HepG2 (cell line): Measurements from ENCODE around the gene JMJD1C. TPM values are rescaled to one million over a fixed set of nuclear protein-coding genes. Genes with fewer than 3 reads are reported as not detected.

Experiments
- ATAC-seq: fragments of 200-7000 bp; cut with Tn5 transposase; 3 replicates; pipeline ENCODE4 v1.9.1; 2020; ENCODE audit warnings: mild to moderate bottlenecking, moderate library complexity
- BruUV-seq: library from RNA; stranded (reverse); fragments of 400-500 nt; replicated peaks from 2 replicates; lab custom pipeline; 2021; lab: Mats Ljungman, UMichigan
- CTCF ChIA-PET: fragments of 300-600 bp; formaldehyde crosslinking; extraction: SDS; loops from one replicate; lab custom pipeline; 2021; ENCODE audit warnings: low total read pairs, inconsistent platforms, low intra/inter-chr PET ratio; lab: Yijun Ruan, JAX
- POLR2A ChIA-PET: fragments of 350-600 bp; sonication (Branson Sonifier 250); formaldehyde crosslinking; loops from one replicate; lab custom pipeline; 2020; ENCODE audit warnings: antibody characterized with exemption, inconsistent platforms; lab: Yijun Ruan, JAX
- DNase-seq: peaks from one replicate; pipeline ENCODE4 v3.0.0-alpha.2; 2015; ENCODE audit warnings: low spot score
- FAIRE-seq: peaks from 3 replicates; lab custom pipeline; 2011; peaks lifted over from hg19 to GRCh38; lab: Jason Lieb, UNC
- H2AFZ ChIP-seq: one replicate; pipeline ENCODE4 v1.6.1; 2011; ENCODE audit warnings: low read length, inconsistent platforms
- H3K27ac ChIP-seq: fragments of 300-600 bp; 3 replicates; pipeline ENCODE4 v1.8.0; 2011; ENCODE audit warnings: mixed run types, mild to moderate bottlenecking, mixed read lengths, low read length, inconsistent platforms; ENCODE audit not compliant: insufficient read depth; ENCODE audit errors: extremely low read length
- H3K27me3 ChIP-seq, 2 experiments: fragments of 200-600 bp in 1 of 2; 2 replicates in 1 of 2; 3 replicates in 1 of 2; pipeline versions ENCODE4 v1.6.0 to v1.8.0; 2011; ENCODE audit warnings: low read length in 2 of 2, mild to moderate bottlenecking in 2 of 2, moderate library complexity in 2 of 2, inconsistent platforms in 1 of 2; ENCODE audit not compliant: insufficient read depth in 2 of 2, control insufficient read depth in 1 of 2
- H3K36me3 ChIP-seq, 2 experiments: fragments of 200-600 bp in 1 of 2; replicated peaks in 1 of 2; 2 replicates in 1 of 2; 3 replicates in 1 of 2; pipeline versions ENCODE4 v1.5.1 to v1.8.0; 2011; ENCODE audit warnings: low read length in 2 of 2, inconsistent platforms in 1 of 2; ENCODE audit not compliant: insufficient read depth in 2 of 2, control insufficient read depth in 1 of 2
- H3K4me1 ChIP-seq: 2 replicates; pipeline ENCODE4 v1.5.1; 2012; ENCODE audit warnings: low read length, inconsistent platforms; ENCODE audit not compliant: insufficient read depth
- H3K4me2 ChIP-seq: 2 replicates; pipeline ENCODE4 v1.6.0; 2011; ENCODE audit warnings: low read depth, low read length, inconsistent platforms
- H3K4me3 ChIP-seq, 3 experiments: fragments of 200-600 bp in 1 of 3; sonication (generic), shearing (Covaris generic) in 1 of 3; replicated peaks in 1 of 3; 2 replicates each; pipeline ENCODE4 v1.5.1; 2011 to 2016; ENCODE audit warnings: low read length in 3 of 3, inconsistent platforms in 2 of 3, low read depth in 2 of 3, mild to moderate bottlenecking in 2 of 3, control low read depth in 1 of 3, mixed read lengths in 1 of 3; ENCODE audit not compliant: insufficient read depth in 1 of 3
- H3K79me2 ChIP-seq: one replicate; pipeline ENCODE4 v1.6.1; 2011; ENCODE audit warnings: low read length, inconsistent platforms; ENCODE audit not compliant: insufficient read depth
- H3K9ac ChIP-seq: 2 replicates; pipeline ENCODE4 v1.6.0; 2011; ENCODE audit warnings: mild to moderate bottlenecking, low read depth, low read length, inconsistent platforms; ENCODE audit not compliant: insufficient read depth
- H3K9me3 ChIP-seq: 2 replicates; pipeline ENCODE4 v1.5.1; 2012; ENCODE audit warnings: mild to moderate bottlenecking, low read length
- H4K20me1 ChIP-seq: 2 replicates; pipeline ENCODE4 v1.6.0; 2011; ENCODE audit warnings: inconsistent platforms, mild to moderate bottlenecking, low read length, moderate library complexity; ENCODE audit not compliant: insufficient read depth
- ATF2 ChIP-seq: sonication (generic); formaldehyde crosslinking; IDR thresholded peaks from 2 replicates; pipeline ENCODE4 v1.4.0; 2020; ENCODE audit warnings: missing genetic modification reagents
- ELF1 ChIP-seq: sonication (generic); formaldehyde crosslinking; IDR thresholded peaks from 2 replicates; pipeline ENCODE4 v1.4.0; 2020; ENCODE audit warnings: missing genetic modification reagents
- KMT2A ChIP-seq: sonication (generic); formaldehyde crosslinking; IDR thresholded peaks from 2 replicates; pipeline ENCODE4 v1.4.0; 2020; ENCODE audit warnings: missing genetic modification reagents
- MEF2D ChIP-seq: sonication (generic); formaldehyde crosslinking; IDR thresholded peaks from 2 replicates; pipeline ENCODE4 v1.5.1; 2020; ENCODE audit warnings: mild to moderate bottlenecking, missing genetic modification reagents
- PRDM4 ChIP-seq: sonication (generic); formaldehyde crosslinking; IDR thresholded peaks from 2 replicates; pipeline ENCODE4 v1.9.0; 2021; ENCODE audit warnings: missing genetic modification reagents, borderline replicate concordance
- SALL1 ChIP-seq: sonication (generic); formaldehyde crosslinking; IDR thresholded peaks from 2 replicates; pipeline ENCODE4 v1.8.0; 2022; ENCODE audit warnings: mild to moderate bottlenecking, missing genetic modification reagents
- SALL2 ChIP-seq: sonication (generic); formaldehyde crosslinking; IDR thresholded peaks from 2 replicates; pipeline ENCODE4 v1.8.1; 2023; ENCODE audit warnings: mild to moderate bottlenecking, missing genetic modification reagents, inconsistent platforms
- SRSF4 ChIP-seq: fragments of 200-400 bp; formaldehyde crosslinking; IDR thresholded peaks from one replicate; pipeline ENCODE4 v1.6.1; 2018; ENCODE audit warnings: mild to moderate bottlenecking, low read depth, low read length, moderate library complexity; ENCODE audit not compliant: poor library complexity, severe bottlenecking
- TFDP2 ChIP-seq: sonication (generic); formaldehyde crosslinking; IDR thresholded peaks from 2 replicates; pipeline ENCODE4 v1.4.0; 2020; ENCODE audit warnings: missing genetic modification reagents
- ZKSCAN1 ChIP-seq: fragments of 150-350 bp; IDR thresholded peaks from 2 replicates; pipeline ENCODE4 v1.6.1; 2014; ENCODE audit warnings: low read length
- ZNF263 ChIP-seq: sonication (generic); formaldehyde crosslinking; IDR thresholded peaks from 2 replicates; pipeline ENCODE4 v1.4.0; 2020; ENCODE audit warnings: missing genetic modification reagents
- ZNF484 ChIP-seq: sonication (generic); formaldehyde crosslinking; IDR thresholded peaks from 2 replicates; pipeline ENCODE4 v1.5.1; 2020; ENCODE audit warnings: mild to moderate bottlenecking, low read depth, missing genetic modification reagents, borderline replicate concordance
- WGBS: methylation state at CpG from one replicate; pipeline ENCODE4 v1.1.6; 2017; ENCODE audit warnings: low lambda C conversion rate; 5-methylcytosine and 5-hydroxymethylcytosine counted together
- in situ Hi-C: cut with HindIII; loops from 2 replicates; pipeline ENCODE4 v1.10.0; 2017; ENCODE audit warnings: low pct_unique_long_range_greater_than_20kb; ENCODE audit not compliant: extremely low pct_ligation_motif_present
- intact Hi-C: fragments of 100-400 bp; cut with micrococcal nuclease; formaldehyde crosslinking; loops from one replicate; pipeline ENCODE4 v1.10.0; 2022; ENCODE audit not compliant: unreplicated experiment
- polyA plus RNA-seq, 8 experiments: library from polyadenylated mRNA; depleted of rRNA in 3 of 8; stranded (reverse) in 7 of 8; unstranded in 1 of 8; fragments of >200 nt; fragmentation: Illumina TruSeq in 4 of 8; extraction: Trizol in 4 of 8; gene quantifications; 2 replicates each; pipeline versions ENCODE4 v1.2.1 to v1.2.3, GENCODE V29; 2011 to 2016; ENCODE audit warnings: low read depth in 4 of 8, missing spikeins in 1 of 8, mixed read lengths in 1 of 8; ENCODE audit not compliant: insufficient read depth in 1 of 8
- total RNA-seq, 5 experiments: library from RNA; depleted of rRNA; stranded (reverse); fragments of >200 nt; fragmentation: Illumina TruSeq; extraction: Trizol; gene quantifications; 2 replicates each; pipeline ENCODE4 v1.2.3, GENCODE V29; 2016; ENCODE audit warnings: low read depth in 1 of 5

Gene JMJD1C
- total and polyA plus RNA-seq, 2 of the 13 experiments (the other 11 are each of a cell fraction or from before 2014, with no cell fraction given) = 42.3 to 42.7 TPM

DNA sequence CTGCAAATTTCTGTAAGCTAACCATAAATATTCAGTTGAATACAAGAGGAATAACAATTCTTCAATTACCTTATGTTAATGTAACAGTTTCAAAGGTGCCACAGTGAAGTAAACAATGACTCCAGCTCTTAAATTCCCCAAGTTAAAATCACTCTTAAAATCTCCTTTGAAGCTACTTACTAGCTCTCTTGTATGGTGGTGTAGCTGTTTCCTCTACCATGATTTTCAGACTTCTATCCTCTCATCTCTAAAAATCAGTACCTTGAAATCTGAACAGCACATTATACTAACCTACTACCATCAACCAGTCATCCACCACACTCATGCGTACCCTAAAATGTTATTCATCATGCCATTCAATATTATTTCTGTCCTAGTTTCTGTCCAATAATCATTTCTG is 29.6 kb downstream of the JMJD1C start:
- Histone ChIP-seq H3K9me3 (no peaks in the 10 kb centered on the region), H3K79me2 (peaks cover 84% of the 10 kb centered on the region), H3K9ac (no peak overlapping the region), H3K27ac (no peak overlapping the region), H2AFZ (no peak overlapping the region), H4K20me1 (peaks cover 4% of the 10 kb centered on the region; the same call in 1 of the 2 replicates), H3K4me1 (peaks cover 28% of the 10 kb centered on the region), H3K4me2 (no peak overlapping the region), H3K27me3 (no peaks in the 10 kb centered on the region), H3K4me3 (no peak overlapping the region), H3K36me3 (no peaks in the 10 kb centered on the region)
- FAIRE-seq (no peak), DNase-seq (no peak), ATAC-seq (no peak)
- BruUV-seq = no TSS peak
- ChIA-PET CTCF (no interaction called here), POLR2A (no interaction called here)
- TF ChIP-seq SRSF4 (no peak), ATF2 (CRISPR knock-in tag) (no peak), SALL2 (CRISPR knock-in tag) (no peak), ZNF484 (CRISPR knock-in tag) (no peak), SALL1 (CRISPR knock-in tag) (no peak), ELF1 (CRISPR knock-in tag) (no peak), ZKSCAN1 (no peak), TFDP2 (CRISPR knock-in tag) (no peak), ZNF263 (CRISPR knock-in tag) (no peak), KMT2A (CRISPR knock-in tag) (no peak), PRDM4 (no peak), MEF2D (CRISPR knock-in tag) (no peak)
- intact Hi-C loops (no loop called here), in situ Hi-C loops (no loop called here)
- WGBS = 98% methylated on average over 1 of the region's 1 CpG
